ENCODE data around the gene MAP3K8. TPM values are rescaled to one million over a fixed set of nuclear protein-coding genes. Genes with fewer than 3 reads are reported as not detected.

Gene MAP3K8
- total and polyA plus RNA-seq, 9 of the 15 experiments (the other 6 are each of a cell fraction or from before 2014, with no cell fraction given): 6.9 to 23.6 (median 13.6) TPM

GRCh38 chr10:30503700-30504266, 69.8 kb downstream of the MAP3K8 start:
- intact Hi-C loops (cut with micrococcal nuclease) (loop anchor here (5.0 kb wide), 1 partner anchor 66 kb away; no protein-coding TSS in a partner anchor), in situ Hi-C loops (cut with MboI) (no loop called here)
- H3K4me3 ChIP-seq: no peak overlapping the region
- WGBS (ENCODE audit: insufficient coverage, low coverage, missing lambda C conversion rate): 16% methylated on average over 10 of the region's 10 CpGs
- POLR2A ChIA-PET: interaction anchor here (0.6 to 3.6 kb wide), 3 partner anchors 10 to 49 kb away, joined by 3 to 16 read pairs (median 4); no protein-coding TSS in a partner anchor
- H3K27ac ChIP-seq (ENCODE audit: extremely low read depth, low read depth, low read length): peak overlapping the region; percentile 21
- H3K27me3 ChIP-seq (ENCODE audit: control insufficient read depth in 2 of 2, insufficient read depth in 2 of 2, low read length in 2 of 2): no peaks in the 10 kb centered on the region
- CTCF ChIA-PET (ENCODE audit: low intra/inter-chr PET ratio): no interaction called here
- peaks cover 8 to 39% of the 10 kb centered on the region in 2 experiments; a peak in 4 of 5 replicates for H3K4me1 ChIP-seq (replicated peaks in 1 of 2; ENCODE audit: control insufficient read depth in 2 of 2, insufficient read depth in 2 of 2, low read length in 2 of 2)
- BruUV-seq (replicated peaks): no TSS peak
- DNase-seq (ENCODE audit: extremely low read depth in 1 of 4, low spot score in 3 of 4) (peak; percentile 53 to 64 (median 58)), FAIRE-seq (peak; percentile 32), ATAC-seq (peak; percentile 61)
- no peaks in the 10 kb centered on the region for H3K9me1 ChIP-seq (ENCODE audit: control insufficient read depth, insufficient read depth, low read length)
- no peaks in the 10 kb centered on the region for H3K9me3 ChIP-seq (replicated peaks; ENCODE audit: control insufficient read depth, insufficient read depth, low read depth, low read length)
- no peaks in the 10 kb centered on the region for H3K79me2 ChIP-seq (ENCODE audit: control insufficient read depth, insufficient read depth, low read length)
- peak overlapping the region; percentile 58 for H2AFZ ChIP-seq (ENCODE audit: low read depth, low read length)
- H3K9ac ChIP-seq (ENCODE audit: insufficient read depth in 1 of 2, low read depth in 2 of 2, low read length in 2 of 2): peak overlapping the region; percentile 10 to 14; a peak in 1 of 4 replicates
- H3K36me3 ChIP-seq (ENCODE audit: control insufficient read depth, insufficient read depth, low read length): no peaks in the 10 kb centered on the region
- no peaks in the 10 kb centered on the region for H4K20me1 ChIP-seq (replicated peaks; ENCODE audit: control insufficient read depth, insufficient read depth, low read length)
- H3K4me2 ChIP-seq (ENCODE audit: insufficient read depth, low read length): peak overlapping the region; percentile 45
- no peak for TF ChIP-seq ZBTB5 (IDR thresholded peaks at IDR 0.05)
- no peak for TF ChIP-seq ZBTB9 (CRISPR knock-in tag; IDR thresholded peaks at IDR 0.05)
- no peak for TF ChIP-seq VEZF1 (CRISPR knock-in tag; IDR thresholded peaks at IDR 0.05)
- no peak for TF ChIP-seq BCLAF1 (IDR thresholded peaks at IDR 0.05; ENCODE audit: borderline replicate concordance in 1 of 2, control insufficient read depth in 1 of 2, low read depth in 2 of 2, low read length in 1 of 2)
- TF ChIP-seq MITF (IDR thresholded peaks at IDR 0.05): no peak
- no peak for TF ChIP-seq NCOA2 (IDR thresholded peaks at IDR 0.05; ENCODE audit: partially characterized antibody in 2 of 2)
- TF ChIP-seq ZSCAN29 (IDR thresholded peaks at IDR 0.05): no peak
- no peak for TF ChIP-seq IRF1 (CRISPR knock-in tag; IDR thresholded peaks at IDR 0.05; ENCODE audit: borderline replicate concordance)
- TF ChIP-seq ZNF197 (CRISPR knock-in tag; IDR thresholded peaks at IDR 0.05; ENCODE audit: low read depth): no peak
